ENCODE data around the gene CD8B. TPM values are rescaled to one million over a fixed set of nuclear protein-coding genes. Genes with fewer than 3 reads are reported as not detected.

The CD8B gene
- total RNA-seq, 4 donors from 2014 or later, result 0.23 to 2.2 TPM; not detected in 2

DNA sequence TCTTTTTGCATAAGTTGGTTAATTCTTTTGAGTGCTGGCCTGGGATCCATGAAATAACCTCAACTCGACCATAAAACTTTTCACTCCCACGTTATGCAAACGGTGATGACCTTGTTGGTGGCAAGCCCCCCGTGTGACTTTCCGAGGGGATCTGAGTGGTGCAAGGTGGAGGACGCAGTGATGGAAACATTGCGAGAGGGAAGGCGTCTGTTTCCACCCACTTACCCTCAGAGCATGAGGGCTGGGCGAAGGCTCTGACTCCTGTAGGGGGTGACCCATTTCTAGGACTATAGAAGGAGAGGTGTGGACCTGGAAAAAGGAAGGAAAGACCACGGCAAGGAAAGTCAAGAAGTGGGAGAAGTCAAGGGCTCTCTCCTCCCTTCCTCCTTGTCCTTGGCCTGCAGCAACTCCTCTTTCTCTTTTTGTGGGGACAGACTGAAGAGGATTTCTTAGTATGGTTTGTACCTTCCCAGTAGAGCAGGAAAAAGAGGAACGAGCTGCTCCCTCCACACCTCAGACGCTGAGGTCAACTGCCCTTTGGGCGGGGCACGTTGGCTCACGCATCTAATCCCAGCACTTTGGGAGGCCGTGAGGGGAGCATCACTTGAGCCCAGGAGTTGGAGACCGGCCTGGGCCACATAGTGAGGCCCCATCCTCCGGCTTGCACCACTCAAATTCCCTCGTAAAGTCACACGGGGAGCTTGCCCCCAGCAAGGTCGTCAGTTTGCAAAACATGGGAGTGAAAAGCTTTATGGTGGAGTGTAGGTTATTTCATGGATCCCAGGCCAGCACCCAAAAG lies 55.4 kb downstream of the CD8B start:
- ATAC-seq, result no peak
- intact Hi-C loops (cut with DNase I; ENCODE audit: low total_unique reads) (no loop called here), in situ Hi-C loops (cut with MboI; ENCODE audit: low sequenced_read_pairs in 4 of 4) (no loop called here)

GRCh38 chr2:86800856-86801567 lies 60.7 kb downstream of the CD8B start:
- Histone ChIP-seq H3K27ac (no peak overlapping the region), H3K9me3 (peaks cover 0 to 4% (median 0%) of the 10 kb centered on the region in 3 donors), H3K4me1 (no peaks in the 10 kb centered on the region), H3K36me3 (no peaks in the 10 kb centered on the region), H3K27me3 (peaks cover 0 to 13% (median 0%) of the 10 kb centered on the region in 3 donors), H3K4me3 (no peak overlapping the region)
- ATAC-seq (no peak), DNase-seq (no peak)
- intact Hi-C loops (cut with DNase I; ENCODE audit: low total_unique reads), result no loop called here
- TF ChIP-seq POLR2A (IDR thresholded peaks at IDR 0.05) (no peak), CTCF (IDR thresholded peaks at IDR 0.05 in 4 of 5, conservative IDR thresholded peaks at IDR 0.05 in 1 of 5) (no peak)
- in situ Hi-C loops (cut with MboI; ENCODE audit: low sequenced_read_pairs in 4 of 4), result no loop called here

More for the DNA sequence above, 55.4 kb downstream of the CD8B start:
- H3K27ac ChIP-seq, result no peak overlapping the region
- TF ChIP-seq POLR2A (IDR thresholded peaks at IDR 0.05) (no peak), CTCF (IDR thresholded peaks at IDR 0.05 in 4 of 5, conservative IDR thresholded peaks at IDR 0.05 in 1 of 5) (no peak)
- H3K27me3 ChIP-seq, result peaks cover 21 to 22% (median 22%) of the 10 kb centered on the region in 3 donors
- no peaks in the 10 kb centered on the region for H3K36me3 ChIP-seq
- peaks cover 16% of the 10 kb centered on the region in 2 donors for H3K4me1 ChIP-seq
- H3K4me3 ChIP-seq, result no peak overlapping the region
- DNase-seq, result no peak
- no peaks in the 10 kb centered on the region for H3K9me3 ChIP-seq

DNA sequence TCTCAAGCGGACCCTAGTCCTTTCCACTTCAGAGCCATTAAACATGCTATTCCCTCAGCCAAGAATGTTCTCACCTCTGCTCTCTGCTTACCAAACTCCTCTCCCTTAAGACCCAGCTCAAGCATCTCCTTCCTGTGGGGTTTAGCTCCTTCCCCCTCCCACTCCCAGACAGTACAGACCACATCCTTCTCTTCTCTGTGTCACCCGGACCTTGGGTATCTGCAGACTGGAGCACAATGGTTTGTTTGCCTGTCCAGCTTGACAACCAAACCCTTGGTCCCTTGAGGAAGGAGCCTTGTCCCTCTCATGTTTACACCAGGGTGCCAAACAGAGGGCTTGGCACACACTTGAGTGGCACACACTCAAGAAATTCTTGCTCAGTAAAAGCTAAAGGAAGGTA lies 66.8 kb downstream of the CD8B start:
- Histone ChIP-seq H3K27me3 (peaks cover 36 to 63% (median 41%) of the 10 kb centered on the region in 3 donors), H3K9me3 (peaks cover 0 to 4% (median 0%) of the 10 kb centered on the region in 3 donors), H3K4me1 (peaks cover 0 to 8% of the 10 kb centered on the region in 2 donors), H3K27ac (no peak overlapping the region), H3K4me3 (no peak overlapping the region), H3K36me3 (no peaks in the 10 kb centered on the region)
- DNase-seq (no peak), ATAC-seq (no peak)
- in situ Hi-C loops (cut with MboI; ENCODE audit: low sequenced_read_pairs in 4 of 4), result no loop called here
- intact Hi-C loops (cut with DNase I; ENCODE audit: low total_unique reads), result no loop called here
- TF ChIP-seq CTCF (IDR thresholded peaks at IDR 0.05 in 4 of 5, conservative IDR thresholded peaks at IDR 0.05 in 1 of 5) (no peak), POLR2A (IDR thresholded peaks at IDR 0.05) (no peak)

DNA sequence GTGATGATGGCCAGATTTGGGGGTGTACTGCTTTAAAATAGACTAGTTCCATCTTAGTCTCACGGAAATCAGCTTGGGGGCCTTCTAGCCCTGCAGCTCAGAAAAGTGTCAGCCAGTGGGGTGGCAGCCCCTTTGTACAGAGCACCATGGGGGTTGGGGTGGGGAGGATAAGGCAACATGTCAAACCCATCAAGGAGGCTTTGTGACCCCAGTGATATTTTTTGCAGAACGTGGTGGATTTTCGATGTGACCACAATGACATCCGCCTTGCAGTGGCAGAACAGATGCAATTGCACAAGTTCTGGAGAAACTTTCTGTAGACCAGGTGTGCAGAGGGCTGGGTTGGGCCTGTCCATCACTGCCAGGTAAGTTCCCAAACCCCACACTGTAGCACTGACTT lies 67.9 kb downstream of the CD8B start:
- Histone ChIP-seq H3K4me3 (no peak overlapping the region), H3K4me1 (peaks cover 7 to 16% of the 10 kb centered on the region in 2 donors), H3K27ac (no peak overlapping the region), H3K9me3 (peaks cover 0 to 4% (median 0%) of the 10 kb centered on the region in 3 donors), H3K27me3 (peaks cover 47 to 74% (median 52%) of the 10 kb centered on the region in 3 donors), H3K36me3 (no peaks in the 10 kb centered on the region)
- DNase-seq, result no peak
- in situ Hi-C loops (cut with MboI; ENCODE audit: low sequenced_read_pairs in 4 of 4), result no loop called here
- no peak for ATAC-seq
- intact Hi-C loops (cut with DNase I; ENCODE audit: low total_unique reads), result no loop called here
- no peak for TF ChIP-seq CTCF (IDR thresholded peaks at IDR 0.05 in 4 of 5, conservative IDR thresholded peaks at IDR 0.05 in 1 of 5)
- TF ChIP-seq POLR2A (IDR thresholded peaks at IDR 0.05), result no peak

Data from gastrocnemius medialis (tissue), 4 donors.